Eye (tissue), 1 donor: ENCODE data around the gene SIMC1.

ENCODE experiments used
- DNase-seq: peaks from one replicate; pipeline ENCODE4 v3.0.0-alpha.2; 2015

SIMC1 gene

GRCh38 chr5:176365351-176366231, 127.4 kb downstream of the SIMC1 start, which contains the start of gene ARL10:
Gene ARL10, plus strand, starts transcription at chr5:176365487. Its CDS starts 77 bp downstream, at chr5:176365564.
- peak; percentile 78 for DNase-seq

GRCh38 chr5:176366232-176366894, 128.1 kb downstream of the SIMC1 start:
- DNase-seq = no peak

- no peak for DNase-seq
Measured at GRCh38 chr5:176368726-176369125, 130.5 kb downstream of the SIMC1 start.

DNA sequence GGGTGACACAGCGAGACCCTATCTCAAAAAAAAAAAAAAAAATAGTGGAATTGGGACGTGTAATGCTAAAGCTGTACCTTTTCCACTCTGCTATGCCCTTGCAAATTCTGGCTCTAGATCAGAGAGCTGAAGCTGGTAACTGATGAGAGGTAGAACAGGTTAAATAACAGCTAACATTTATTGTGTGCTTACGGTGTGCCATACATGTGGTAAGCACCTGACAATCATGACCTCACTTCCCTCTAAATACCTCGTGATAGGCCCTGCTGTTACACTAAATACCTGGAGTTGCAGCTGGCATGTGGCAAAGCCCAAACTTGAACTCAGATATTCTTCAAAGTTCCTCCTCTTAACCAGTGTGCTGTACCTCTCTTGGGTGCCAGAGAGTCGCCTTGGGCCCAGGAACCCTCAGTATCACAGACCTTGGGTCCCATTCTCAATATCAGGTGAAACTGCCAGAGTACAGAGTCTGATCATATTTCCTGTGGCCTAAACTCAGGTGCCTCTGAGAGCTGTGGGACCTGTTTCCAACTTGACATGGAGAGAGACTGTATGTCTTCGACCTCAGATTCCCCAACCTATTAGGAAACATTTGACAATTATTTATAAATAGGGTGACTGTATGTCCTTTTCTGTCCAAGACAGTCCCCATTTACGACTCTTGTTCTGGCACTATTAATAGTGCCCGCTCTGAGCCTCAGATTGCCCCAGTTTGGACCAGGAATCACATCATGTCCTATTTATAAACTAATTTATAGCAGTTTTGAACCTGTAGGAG, 131.9 kb downstream of the SIMC1 start:
- DNase-seq = no peak

DNA sequence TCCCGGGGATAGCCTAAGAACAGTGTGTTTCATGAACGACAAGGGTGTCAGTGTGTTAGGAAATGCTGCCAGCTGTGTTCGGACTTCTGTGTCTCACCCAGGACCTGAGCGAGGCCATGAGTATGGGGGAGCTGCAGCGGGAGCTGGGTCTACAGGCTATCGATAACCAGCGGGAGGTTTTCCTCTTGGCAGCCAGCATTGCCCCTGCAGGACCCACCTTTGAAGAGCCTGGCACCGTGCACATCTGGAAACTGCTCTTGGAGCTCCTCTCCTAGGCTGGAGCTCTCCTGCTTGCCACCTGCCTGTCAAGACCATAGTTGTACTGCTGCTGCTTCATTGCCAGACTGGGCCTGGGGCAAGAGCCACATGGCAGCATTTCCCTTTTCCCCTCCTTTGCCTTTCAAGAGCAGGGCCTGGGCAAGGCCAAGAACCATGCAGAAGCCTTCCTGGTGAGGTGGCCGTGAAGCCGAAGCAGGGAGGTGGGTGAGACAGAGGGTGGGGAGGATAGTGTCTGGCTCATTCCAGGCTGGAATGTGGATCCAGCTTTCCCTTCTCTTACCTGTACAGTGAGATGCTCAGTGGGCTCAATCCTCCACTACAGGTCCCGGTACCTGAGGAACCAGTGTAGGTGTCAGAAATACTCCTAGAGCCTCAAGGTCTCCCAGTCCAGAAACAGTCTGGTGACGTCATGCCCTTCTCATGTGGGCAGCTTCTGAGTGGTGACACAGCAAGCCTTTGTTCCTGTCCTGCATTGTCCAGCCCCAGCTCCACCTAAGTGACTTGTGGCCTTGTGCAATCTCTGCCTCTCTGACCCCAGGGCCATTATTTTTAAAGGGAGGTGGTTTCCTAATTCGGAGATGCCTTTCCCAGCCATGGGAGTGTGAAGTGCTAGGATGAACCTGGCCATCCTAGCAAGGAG, 133.7 kb downstream of the SIMC1 start:
- DNase-seq = no peak

- DNase-seq = no peak
Measured at GRCh38 chr5:176373100-176373818, 135.0 kb downstream of the SIMC1 start.

DNA sequence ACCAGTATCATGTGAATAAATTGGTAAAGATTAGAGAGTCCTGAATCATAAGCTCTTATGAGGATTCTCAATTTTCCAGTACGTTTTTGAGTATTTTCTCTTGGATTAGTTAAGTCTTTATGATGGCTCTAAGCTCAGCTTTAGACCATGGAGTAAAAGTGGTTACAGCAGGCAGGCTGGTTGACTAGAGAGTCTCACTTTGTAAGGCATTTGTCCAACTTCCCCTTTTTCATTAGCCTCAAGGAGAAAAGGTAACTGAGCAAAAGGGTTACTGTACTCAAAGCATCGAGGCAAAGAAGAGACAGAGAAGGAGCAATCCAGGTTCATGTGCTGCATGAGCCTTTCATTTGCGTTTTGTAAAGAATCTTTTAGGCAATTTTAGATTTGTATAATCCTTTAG, 141.7 kb downstream of the SIMC1 start:
- no peak for DNase-seq

DNA sequence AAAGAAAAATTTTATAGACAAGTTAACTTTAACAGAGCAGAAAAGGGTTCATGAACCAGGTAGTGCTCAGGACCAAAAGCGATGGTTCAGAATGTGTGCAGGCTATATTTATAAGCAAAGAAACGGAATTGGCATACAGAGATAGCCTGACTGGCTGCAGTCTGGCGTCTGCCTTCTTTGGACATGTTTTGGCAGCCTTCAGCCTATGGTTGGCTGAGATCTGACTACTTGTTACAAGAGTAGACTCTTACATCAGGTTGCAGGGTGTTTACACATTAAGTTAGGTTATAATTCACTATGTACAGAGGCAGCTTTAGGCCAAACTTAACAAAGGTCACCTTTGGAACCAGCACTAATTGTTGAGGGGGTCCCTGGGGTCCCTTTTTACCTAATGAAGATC, 143.2 kb downstream of the SIMC1 start:
- no peak for DNase-seq

DNA sequence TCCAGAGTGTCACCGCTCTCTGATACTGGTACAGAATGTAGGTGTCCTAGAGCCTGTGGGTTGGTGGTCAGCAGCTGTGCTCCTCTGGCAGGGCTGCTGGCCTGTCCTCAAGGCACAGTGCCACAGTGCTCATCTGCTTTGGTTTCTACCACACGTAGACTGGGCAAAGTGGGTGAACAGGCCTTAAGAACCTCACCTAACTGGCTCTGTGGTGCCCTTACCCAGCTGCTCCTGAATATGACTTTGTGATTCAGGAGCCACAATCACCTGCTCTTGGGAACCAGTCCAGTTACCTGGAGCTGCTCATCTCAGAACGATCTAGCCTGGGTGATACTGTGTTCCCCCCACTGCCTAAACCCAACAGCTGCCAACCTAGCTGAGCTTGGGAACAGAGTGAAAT, 143.8 kb downstream of the SIMC1 start:
- DNase-seq = no peak

DNA sequence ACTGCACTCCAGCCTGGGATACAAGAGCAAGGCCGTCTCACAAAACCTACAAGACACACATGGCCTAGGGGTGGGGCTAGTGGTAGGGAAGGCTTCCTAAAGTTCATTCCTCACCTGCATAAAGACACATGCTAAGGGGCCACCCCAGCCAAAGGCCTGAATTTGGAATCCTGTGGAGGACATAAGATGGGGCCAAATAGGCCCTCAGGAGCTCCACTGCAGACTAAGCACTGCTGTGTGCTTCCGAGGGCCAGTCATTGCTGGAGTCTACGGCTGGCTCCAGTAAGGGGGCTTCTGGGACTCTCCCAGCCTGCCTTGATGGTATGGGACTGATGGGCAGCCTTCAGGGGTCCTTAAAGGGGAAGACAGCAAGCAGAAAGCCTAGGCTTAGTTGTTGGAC, 144.5 kb downstream of the SIMC1 start:
- DNase-seq = no peak

- DNase-seq = no peak
Measured at GRCh38 chr5:176383248-176383905, 145.2 kb downstream of the SIMC1 start.

- no peak for DNase-seq
Measured at GRCh38 chr5:176383961-176384360, 145.7 kb downstream of the SIMC1 start.

GRCh38 chr5:176384366-176384930, 146.2 kb downstream of the SIMC1 start:
- no peak for DNase-seq

DNA sequence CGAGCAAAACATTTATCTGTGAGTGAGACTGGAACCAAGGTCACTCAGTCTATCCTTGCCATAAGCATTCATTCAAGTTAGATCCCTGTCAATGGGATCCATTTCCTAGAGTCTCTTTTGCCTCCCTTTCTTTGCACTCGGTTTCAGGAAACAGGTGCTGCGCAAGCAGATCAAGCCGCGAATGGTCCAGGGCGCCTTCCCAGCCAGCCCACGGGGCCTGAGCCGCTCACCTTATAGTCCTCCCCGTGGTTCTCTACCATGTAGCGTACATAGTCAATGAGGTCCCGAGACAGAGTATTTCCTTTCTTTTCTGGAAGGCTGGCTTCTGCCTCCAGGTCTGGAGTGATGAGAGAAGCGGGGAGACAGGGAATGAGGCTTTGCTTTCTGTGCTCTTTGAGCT, 146.8 kb downstream of the SIMC1 start:
- no peak for DNase-seq

DNA sequence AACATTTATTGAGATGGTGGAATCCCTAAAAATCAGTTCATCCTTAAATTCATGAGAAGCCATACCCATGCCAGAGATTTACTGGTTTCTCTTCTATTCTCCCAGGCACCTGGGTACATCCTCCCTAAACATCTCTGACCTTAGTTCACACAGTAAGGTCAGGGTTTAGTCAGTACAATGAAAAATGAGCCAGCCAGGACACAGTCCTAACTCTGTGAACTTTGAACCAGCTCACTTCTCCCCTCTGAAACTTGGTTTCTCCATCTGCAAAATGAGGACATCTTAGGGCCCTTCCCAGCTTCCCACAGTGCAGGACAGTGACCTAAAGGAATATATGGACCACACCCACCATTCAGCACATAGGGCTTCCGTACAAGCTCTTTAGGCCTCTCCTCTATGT, 148.3 kb downstream of the SIMC1 start:
- DNase-seq = no peak

GRCh38 chr5:176387384-176387925, 149.2 kb downstream of the SIMC1 start:
- DNase-seq = no peak

DNA sequence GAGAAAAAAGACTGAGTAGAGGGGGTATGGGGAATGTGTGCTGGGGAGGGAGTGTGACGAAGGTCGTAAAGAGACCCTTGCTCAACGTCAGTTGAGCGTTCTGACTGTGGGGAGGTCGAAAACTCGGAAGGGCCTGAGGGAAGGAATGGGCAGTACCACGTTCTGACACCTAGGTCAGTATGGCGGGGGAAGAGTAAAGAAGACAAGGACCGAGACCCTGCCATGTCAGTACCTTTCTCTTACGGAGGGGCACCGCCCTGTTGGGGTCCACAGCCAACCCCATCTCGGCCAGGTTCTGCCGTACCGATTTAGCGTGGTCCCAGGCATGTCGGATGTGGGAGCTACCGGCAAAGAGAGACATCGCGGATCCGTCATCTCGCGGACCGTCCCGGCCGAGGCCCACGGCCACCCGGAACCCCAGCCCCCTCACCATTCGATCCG, 149.8 kb downstream of the SIMC1 start:
- peak; percentile 9 for DNase-seq

DNA sequence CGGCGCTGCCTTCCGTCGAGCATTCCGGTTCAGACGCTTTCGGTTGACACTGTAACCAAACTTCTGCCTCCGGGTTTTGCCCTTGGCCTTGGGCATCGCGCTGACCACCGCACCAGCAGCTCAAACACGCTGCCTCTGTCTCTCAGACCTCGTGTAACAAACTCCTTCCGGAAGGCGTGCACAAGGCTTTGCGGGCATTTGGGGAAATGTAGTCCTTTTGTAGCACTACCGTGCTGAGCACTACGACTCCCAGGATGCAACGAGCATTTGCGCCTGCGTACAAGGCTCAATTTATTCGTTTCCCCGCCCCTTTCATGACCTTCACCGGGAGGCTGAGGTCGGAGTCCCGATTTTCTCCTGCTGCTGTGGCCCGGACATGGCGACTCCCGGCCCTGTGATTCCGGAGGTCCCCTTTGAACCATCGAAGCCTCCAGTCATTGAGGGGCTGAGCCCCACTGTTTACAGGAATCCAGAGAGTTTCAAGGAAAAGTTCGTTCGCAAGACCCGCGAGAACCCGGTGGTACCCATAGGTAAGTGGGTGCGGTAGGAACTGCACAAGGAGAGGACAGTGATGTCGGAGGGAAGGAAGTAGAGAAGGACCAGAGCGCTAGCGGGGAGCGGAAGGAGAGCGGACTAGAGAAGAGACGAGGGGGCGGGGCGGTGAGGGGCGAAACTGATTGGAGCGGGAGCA, 150.4 kb downstream of the SIMC1 start, which contains the start of the genes HIGD2A and NOP16:
Gene HIGD2A (plus strand): TSS at position 308 of the 691 bp plus-strand sequence. CDS start 69 bp downstream, at position 377.
Gene NOP16 (minus strand): TSS at position 155 of the 691 bp plus-strand sequence. CDS start 59 bp downstream, at position 96.
- peak; percentile 100 for DNase-seq
